HG02885 (cell line): ENCODE measurements around the gene TMEM119.

Experiments
- ATAC-seq: cut with Tn5 transposase; IDR thresholded peaks from one replicate; pipeline ENCODE4 v1.9.1; 2021; ENCODE audit warnings: mild to moderate bottlenecking; ENCODE audit not compliant: unreplicated experiment, poor library complexity

The TMEM119 gene

DNA sequence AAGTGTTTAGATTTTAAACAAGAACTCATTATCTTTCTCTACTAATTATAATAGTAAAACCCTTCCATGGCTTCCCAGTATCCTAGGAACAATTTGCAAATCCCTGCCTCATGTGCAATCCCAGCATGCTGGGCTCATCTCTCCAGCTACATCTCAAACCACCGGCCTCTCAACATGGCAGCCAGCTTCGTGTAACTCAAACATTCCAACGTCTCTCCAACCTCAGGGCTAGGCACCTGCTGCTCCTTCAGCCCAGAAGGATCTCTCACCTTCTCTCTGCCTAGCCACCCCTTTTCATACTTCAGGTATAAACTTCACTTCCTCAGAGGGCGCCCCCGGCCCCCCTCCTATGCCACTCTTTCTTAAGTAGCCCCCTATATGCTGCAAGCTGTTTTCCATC is 44.1 kb downstream of the TMEM119 start:
- no peak for ATAC-seq

DNA sequence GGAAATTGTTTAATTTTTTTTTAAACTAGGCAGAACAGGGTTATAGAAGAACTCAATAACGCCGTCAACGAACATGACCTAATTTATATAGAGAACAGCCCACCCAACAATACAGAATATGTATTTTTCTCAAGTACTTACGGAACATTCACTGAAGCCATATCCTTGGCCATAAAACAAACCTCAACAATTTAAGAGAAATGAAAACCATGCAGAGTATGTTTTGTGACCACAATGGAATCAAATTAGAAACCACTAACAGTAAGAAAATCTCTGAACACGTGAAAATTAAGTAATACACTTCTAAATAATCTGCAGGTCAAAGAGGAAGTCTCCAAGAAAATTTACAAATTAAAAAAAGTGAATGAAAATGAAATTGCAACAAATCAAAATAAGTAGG is 46.3 kb downstream of the TMEM119 start:
- ATAC-seq, result no peak

DNA sequence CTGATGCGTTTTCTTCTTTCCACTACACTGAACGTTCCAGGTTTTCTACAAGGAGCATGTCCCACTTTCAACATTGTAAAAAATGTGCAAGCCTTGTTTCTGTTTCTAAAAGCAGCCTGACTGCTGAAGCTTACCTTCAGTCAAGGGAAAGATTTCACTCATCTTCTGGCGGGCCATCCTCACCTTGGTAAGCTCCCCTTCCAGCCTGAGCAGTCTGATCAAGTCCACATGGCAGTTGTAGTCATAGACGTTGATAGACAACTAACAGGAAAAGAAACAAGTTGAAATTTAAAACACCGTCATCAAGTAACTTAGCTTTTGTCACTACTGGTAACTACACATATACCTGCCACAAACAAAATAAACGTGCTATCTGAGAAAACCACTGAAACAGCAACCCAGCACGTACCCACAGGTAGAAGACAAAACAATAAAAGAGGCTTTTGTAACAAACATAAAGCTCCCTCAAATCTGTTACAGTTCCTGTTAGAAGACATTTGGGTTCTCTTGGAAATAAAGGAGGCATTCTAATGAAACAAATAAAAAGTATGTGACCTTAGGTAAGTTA is 48.8 kb downstream of the TMEM119 start:
- ATAC-seq, result peak; percentile 51

- no peak for ATAC-seq
These were observed 50.2 kb downstream of the TMEM119 start for GRCh38 chr12:108547686-108548085.

DNA sequence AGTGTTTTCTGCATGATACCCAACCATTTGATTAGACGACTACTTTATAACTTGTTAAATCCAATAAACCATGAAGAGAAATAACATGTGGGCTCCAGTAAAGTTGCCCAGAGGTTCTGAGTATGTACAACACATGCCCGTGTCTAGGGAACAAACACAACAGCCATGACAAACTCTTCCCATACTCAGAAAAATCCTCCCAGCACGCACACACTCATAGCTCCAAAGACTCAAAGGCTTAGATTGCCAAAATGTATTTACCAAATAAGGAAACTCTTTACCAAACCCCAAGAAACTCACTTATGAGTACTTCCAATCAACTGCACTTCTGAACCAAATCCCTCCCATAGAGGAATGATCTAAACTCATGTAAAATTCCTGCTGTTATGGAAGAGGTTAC is 54.2 kb downstream of the TMEM119 start:
- no peak for ATAC-seq

GRCh38 chr12:108542320-108542719 is 55.6 kb downstream of the TMEM119 start:
- ATAC-seq, result no peak
